Mesothelial cell of epicardium (in vitro differentiated cells): ENCODE measurements around the gene EVL. TPM values are rescaled to one million over a fixed set of nuclear protein-coding genes. Genes with fewer than 3 reads are reported as not detected.

ENCODE experiments used
- DNase-seq, 2 experiments: peaks; one replicate each; pipeline ENCODE4 v3.0.0; 2021; ENCODE audit warnings: low spot score in 2 of 2; ENCODE audit not compliant: unreplicated experiment in 2 of 2
- H3K27ac Mint-ChIP-seq: 2 replicates; pipeline ENCODE4 v1.8.0; 2021; ENCODE audit warnings: mixed read lengths
- H3K27me3 Mint-ChIP-seq: 2 replicates; pipeline ENCODE4 v1.8.0; 2021; ENCODE audit warnings: low read depth, mixed read lengths
- H3K36me3 Mint-ChIP-seq: 2 replicates; pipeline ENCODE4 v1.8.0; 2021; ENCODE audit warnings: mixed read lengths
- H3K4me1 Mint-ChIP-seq: 2 replicates; pipeline ENCODE4 v1.8.0; 2021; ENCODE audit warnings: mixed read lengths
- H3K4me3 Mint-ChIP-seq: 2 replicates; pipeline ENCODE4 v1.8.0; 2021; ENCODE audit warnings: mild to moderate bottlenecking, moderate library complexity, mixed read lengths
- H3K9me3 Mint-ChIP-seq: 2 replicates; pipeline ENCODE4 v1.8.0; 2021; ENCODE audit warnings: mixed read lengths
- CTCF ChIP-seq: fragments of 200-600 bp; sonication (generic); IDR thresholded peaks from one replicate; pipeline ENCODE4 v1.5.0; 2021; ENCODE audit warnings: antibody characterized with exemption; ENCODE audit not compliant: unreplicated experiment
- total RNA-seq: library from RNA; stranded (reverse); gene quantifications from 3 replicates; pipeline ENCODE4 v1.2.1, GENCODE V29; 2021

The EVL gene
- total RNA-seq, 1 donor from 2014 or later, result 250 TPM

GRCh38 chr14:100105357-100106169 lies 40.3 kb downstream of the EVL start:
- no peak for TF ChIP-seq CTCF
- Mint-ChIP-seq H3K4me3 (no peak overlapping the region), H3K27ac (no peak overlapping the region), H3K9me3 (no peaks in the 10 kb centered on the region), H3K4me1 (peaks cover 23% of the 10 kb centered on the region), H3K27me3 (no peaks in the 10 kb centered on the region), H3K36me3 (peaks cover 2% of the 10 kb centered on the region)
- no peak for DNase-seq

GRCh38 chr14:100106250-100107112 lies 41.3 kb downstream of the EVL start:
- Mint-ChIP-seq H3K27ac (no peak overlapping the region), H3K4me1 (peaks cover 23% of the 10 kb centered on the region), H3K4me3 (no peak overlapping the region), H3K27me3 (no peaks in the 10 kb centered on the region), H3K9me3 (no peaks in the 10 kb centered on the region), H3K36me3 (no peaks in the 10 kb centered on the region)
- no peak for DNase-seq
- TF ChIP-seq CTCF, result no peak

GRCh38 chr14:100107236-100107635 lies 42.0 kb downstream of the EVL start:
- no peak for DNase-seq
- Mint-ChIP-seq H3K9me3 (no peaks in the 10 kb centered on the region), H3K27me3 (no peaks in the 10 kb centered on the region), H3K36me3 (no peaks in the 10 kb centered on the region), H3K4me1 (peaks cover 29% of the 10 kb centered on the region), H3K4me3 (no peak overlapping the region), H3K27ac (no peak overlapping the region)
- no peak for TF ChIP-seq CTCF

GRCh38 chr14:100108042-100108825 lies 43.0 kb downstream of the EVL start:
- DNase-seq, result peak; percentile 77 to 90
- Mint-ChIP-seq H3K27me3 (no peaks in the 10 kb centered on the region), H3K9me3 (no peaks in the 10 kb centered on the region), H3K4me1 (peaks cover 35% of the 10 kb centered on the region), H3K4me3 (no peak overlapping the region), H3K27ac (peak overlapping the region; percentile 76), H3K36me3 (no peaks in the 10 kb centered on the region)
- TF ChIP-seq CTCF, result peak; percentile 82

- Mint-ChIP-seq H3K4me1 (peaks cover 27% of the 10 kb centered on the region), H3K9me3 (no peaks in the 10 kb centered on the region), H3K4me3 (no peak overlapping the region), H3K27ac (no peak overlapping the region), H3K27me3 (no peaks in the 10 kb centered on the region), H3K36me3 (no peaks in the 10 kb centered on the region)
- no peak for DNase-seq
- TF ChIP-seq CTCF, result no peak
Observed at GRCh38 chr14:100108840-100109593, 43.8 kb downstream of the EVL start.
